ENCODE data around the gene TNNC2.

- TF ChIP-seq CTCF (IDR thresholded peaks at IDR 0.05) (no peak), POLR2A (IDR thresholded peaks at IDR 0.05) (no peak)
Observed at GRCh38 chr20:45827712-45828111, 600 bp upstream of the TNNC2 start.

Data from lower leg skin (tissue), 3 donors.